Left colon (tissue), 2 donors: Measurements from ENCODE around the gene MORC4. TPM values are rescaled to one million over a fixed set of nuclear protein-coding genes. Genes with fewer than 3 reads are reported as not detected.

Source experiments
- ATAC-seq: fragments of 200-7000 bp; cut with Tn5 transposase; one replicate; pipeline ENCODE4 v1.9.1; 2020; ENCODE audit warnings: mild to moderate bottlenecking, moderate library complexity
- DNase-seq, 2 donors: peaks; one replicate each; pipeline ENCODE4 v3.0.0-alpha.2; 2020
- intact Hi-C, 2 donors: fragments of 100-400 bp; cut with DNase I in 1 of 2; cut with micrococcal nuclease in 1 of 2; formaldehyde crosslinking; loops; one replicate each; pipeline versions ENCODE4 v1.11.2 to v1.14.0; 2022; cut with DNase I, micrococcal nuclease
- total RNA-seq, 2 donors: library from RNA; stranded (reverse); fragmentation: NEBNext Ultra II Directional; extraction: Animal tissue kit (Norgen Biotek cat#: 25700); gene quantifications; one replicate each; pipeline ENCODE4 v1.2.1, GENCODE V29; 2021
- donor health status: DM: no; HTN: no; CAD: no.
- donor health status: DM: yes; HTN: yes; CAD: no.

The MORC4 gene
- total RNA-seq, 2 donors from 2014 or later = 10.5 to 11.3 TPM

GRCh38 chrX:106955004-106955772, 44.8 kb downstream of the MORC4 start:
- no peak for ATAC-seq
- intact Hi-C loops = no loop called here
- DNase-seq = no peak

- ATAC-seq (no peak), DNase-seq (no peak)
- intact Hi-C loops = loop anchor here in 1 of 2 donors (5.0 kb wide), 1 partner anchor 62 kb away; no protein-coding TSS in a partner anchor
Measured at GRCh38 chrX:106954041-106954440, 46.0 kb downstream of the MORC4 start.

DNA sequence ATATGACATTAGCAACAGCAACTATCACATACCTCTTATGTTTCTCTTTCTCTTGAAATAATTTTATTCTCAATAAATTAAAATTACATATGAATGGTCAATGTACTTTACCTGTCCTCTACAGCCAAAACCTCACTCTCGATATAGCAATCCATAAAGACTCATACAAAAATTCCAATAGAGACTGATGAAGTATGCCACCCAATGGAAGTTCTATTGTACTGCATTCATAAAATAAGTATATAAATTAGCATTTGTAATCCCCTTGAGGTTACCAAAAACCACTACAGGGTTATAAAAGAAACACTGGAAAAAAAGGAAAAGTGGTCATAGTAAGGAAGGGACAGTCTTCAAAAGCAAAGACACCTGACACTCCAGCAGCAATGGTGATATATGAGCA, 47.0 kb downstream of the MORC4 start:
- intact Hi-C loops = loop anchor here in 1 of 2 donors (5.0 kb wide), 1 partner anchor 61 kb away; no protein-coding TSS in a partner anchor
- no peak for DNase-seq
- ATAC-seq = peak; percentile 66

DNA sequence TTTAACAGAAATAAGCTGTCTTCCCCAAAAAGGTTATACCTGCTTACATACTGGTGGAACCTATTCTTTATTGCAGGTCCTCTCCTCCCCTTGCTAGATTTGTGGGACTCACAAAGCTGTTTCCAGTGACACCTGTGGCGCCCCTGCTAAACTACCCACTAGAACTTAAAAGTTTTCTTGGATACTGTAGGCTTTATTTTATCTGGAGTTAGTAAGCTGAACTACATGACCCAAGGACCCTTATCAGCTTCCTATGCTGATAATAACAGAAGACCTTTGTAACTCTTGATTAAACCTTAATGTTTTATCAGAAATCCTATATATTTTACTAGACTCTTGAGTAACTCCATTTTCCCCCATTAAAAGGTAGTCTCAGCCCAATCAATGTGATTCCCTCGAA, 47.5 kb downstream of the MORC4 start:
- ATAC-seq (no peak), DNase-seq (no peak)
- intact Hi-C loops = loop anchor here in 1 of 2 donors (5.0 kb wide), 1 partner anchor 60 kb away; no protein-coding TSS in a partner anchor

- DNase-seq (no peak), ATAC-seq (peak; percentile 89)
- intact Hi-C loops = loop anchor here in 1 of 2 donors (5.0 kb wide), 1 partner anchor 60 kb away; no protein-coding TSS in a partner anchor
Measured at GRCh38 chrX:106952089-106952488, 47.9 kb downstream of the MORC4 start.

GRCh38 chrX:106951230-106951629, 48.8 kb downstream of the MORC4 start:
- ATAC-seq = no peak
- intact Hi-C loops = loop anchor here in 1 of 2 donors (5.0 kb wide), 1 partner anchor 59 kb away; no protein-coding TSS in a partner anchor
- DNase-seq = no peak

DNA sequence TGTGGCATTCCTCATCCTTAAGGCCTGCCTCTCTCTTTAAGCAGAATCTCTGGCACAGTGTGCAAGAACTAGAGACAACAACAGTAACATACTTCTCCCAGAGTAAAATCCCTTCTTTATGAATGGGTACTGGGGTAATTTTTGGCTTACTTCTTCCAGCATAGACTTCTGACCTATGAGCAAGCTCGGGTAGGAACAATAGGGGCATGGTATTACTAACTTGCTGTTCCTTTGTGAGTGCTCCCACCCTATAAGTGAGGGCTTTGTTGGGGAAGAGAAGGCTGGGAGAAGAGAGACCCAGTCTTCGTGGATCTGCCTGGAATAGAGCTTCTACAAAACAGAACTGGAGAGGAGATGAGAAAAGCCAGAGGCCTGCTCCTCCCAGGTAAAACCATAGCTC, 49.6 kb downstream of the MORC4 start:
- DNase-seq = no peak
- intact Hi-C loops = loop anchor here in 1 of 2 donors (5.0 kb wide), 1 partner anchor 58 kb away; no protein-coding TSS in a partner anchor

DNA sequence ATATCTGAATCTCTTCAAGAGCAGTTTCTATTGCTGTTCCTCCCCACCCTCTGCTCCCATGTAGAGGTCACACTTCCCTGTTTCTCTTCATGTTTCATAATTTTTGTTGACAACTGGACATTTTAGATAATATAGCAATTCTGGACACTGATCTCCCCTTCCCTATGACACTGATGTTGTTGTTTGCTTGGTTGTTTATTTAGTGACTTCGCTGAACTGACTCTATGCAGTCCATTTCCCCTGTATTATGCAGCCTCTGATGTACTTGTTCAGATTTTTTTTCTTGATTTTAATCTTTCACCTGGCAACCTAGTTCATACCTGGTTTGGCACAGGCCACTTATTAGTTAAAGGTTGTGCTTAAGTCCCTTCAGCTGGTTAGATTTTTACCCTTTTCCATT, 50.6 kb downstream of the MORC4 start:
- DNase-seq = no peak
- intact Hi-C loops = no loop called here
- ATAC-seq = no peak

More for the DNA sequence above, 49.6 kb downstream of the MORC4 start:
- ATAC-seq = no peak

- no peak for DNase-seq
- intact Hi-C loops = no loop called here
- no peak for ATAC-seq
Measured at GRCh38 chrX:106948641-106949040, 51.4 kb downstream of the MORC4 start.

GRCh38 chrX:106946464-106946863, 53.5 kb downstream of the MORC4 start:
- intact Hi-C loops = no loop called here
- DNase-seq = no peak
- no peak for ATAC-seq

DNA sequence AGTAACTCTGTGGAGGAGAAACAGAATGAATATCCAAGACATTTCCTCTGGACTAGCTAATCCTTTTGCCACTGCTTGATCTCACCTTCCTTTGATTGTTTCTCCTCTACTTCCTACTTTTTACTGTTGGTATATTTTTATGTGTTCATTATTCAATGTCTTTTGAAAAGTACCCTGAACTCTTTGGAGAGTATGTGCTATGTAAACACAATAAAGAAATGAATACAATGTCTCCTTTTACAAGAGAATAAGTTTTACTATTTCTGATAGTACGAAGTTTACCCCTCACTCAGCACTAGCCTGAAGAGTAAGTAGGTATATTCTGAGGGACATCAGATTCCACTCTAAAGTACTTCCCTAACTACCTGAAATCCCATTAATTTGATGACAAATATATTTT, 59.9 kb downstream of the MORC4 start:
- intact Hi-C loops = no loop called here
- peak; percentile 71 for ATAC-seq

GRCh38 chrX:106939566-106939965, 60.4 kb downstream of the MORC4 start:
- intact Hi-C loops = no loop called here
- no peak for ATAC-seq
- no peak for DNase-seq

More for the DNA sequence above, 59.9 kb downstream of the MORC4 start:
- DNase-seq = no peak

DNA sequence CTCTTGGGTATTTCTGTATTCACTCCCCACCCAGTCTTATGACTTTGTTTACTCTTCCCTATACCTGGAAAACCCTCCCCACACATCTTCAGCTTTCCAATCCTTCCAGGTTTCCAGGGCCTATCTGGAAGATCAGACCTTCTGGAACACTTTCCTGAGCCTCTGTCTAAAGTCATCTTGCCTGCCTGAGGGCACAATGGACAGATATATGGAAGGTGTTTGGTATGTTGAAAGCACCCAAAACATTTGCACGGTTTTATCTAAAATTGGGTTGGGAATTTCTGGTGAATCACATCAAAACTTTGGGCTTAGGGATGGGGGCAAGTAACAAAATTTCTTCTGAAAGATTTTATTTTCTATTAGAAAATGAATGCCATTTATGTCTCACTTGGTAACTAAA, 63.8 kb downstream of the MORC4 start:
- ATAC-seq (no peak), DNase-seq (no peak)
- intact Hi-C loops = no loop called here

- DNase-seq (no peak), ATAC-seq (no peak)
- intact Hi-C loops = no loop called here
Measured at GRCh38 chrX:106935175-106935574, 64.8 kb downstream of the MORC4 start.

DNA sequence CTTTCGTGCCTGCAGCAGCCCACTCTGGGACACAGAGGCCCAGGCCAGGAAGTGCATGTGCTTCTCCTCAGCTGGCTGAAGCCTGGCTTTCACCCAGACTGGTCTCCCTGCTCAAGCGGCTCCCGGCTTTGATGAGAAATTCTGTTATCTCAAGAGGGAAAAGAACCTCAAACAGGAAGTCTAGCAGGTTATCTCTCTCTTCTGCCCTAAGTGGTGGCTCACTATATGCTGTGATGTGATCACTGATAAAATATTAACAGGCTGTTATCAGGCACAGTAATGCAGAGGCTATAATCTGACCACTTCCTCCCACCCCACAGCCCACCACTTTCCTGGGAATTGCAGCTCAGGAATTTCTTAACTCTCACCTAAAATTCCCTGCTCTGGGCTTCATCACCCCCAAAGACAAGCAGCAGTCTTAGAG, 66.5 kb downstream of the MORC4 start:
- intact Hi-C loops = no loop called here
- ATAC-seq (peak; percentile 64), DNase-seq (peak in 1 of 2 donors; percentile 20)

DNA sequence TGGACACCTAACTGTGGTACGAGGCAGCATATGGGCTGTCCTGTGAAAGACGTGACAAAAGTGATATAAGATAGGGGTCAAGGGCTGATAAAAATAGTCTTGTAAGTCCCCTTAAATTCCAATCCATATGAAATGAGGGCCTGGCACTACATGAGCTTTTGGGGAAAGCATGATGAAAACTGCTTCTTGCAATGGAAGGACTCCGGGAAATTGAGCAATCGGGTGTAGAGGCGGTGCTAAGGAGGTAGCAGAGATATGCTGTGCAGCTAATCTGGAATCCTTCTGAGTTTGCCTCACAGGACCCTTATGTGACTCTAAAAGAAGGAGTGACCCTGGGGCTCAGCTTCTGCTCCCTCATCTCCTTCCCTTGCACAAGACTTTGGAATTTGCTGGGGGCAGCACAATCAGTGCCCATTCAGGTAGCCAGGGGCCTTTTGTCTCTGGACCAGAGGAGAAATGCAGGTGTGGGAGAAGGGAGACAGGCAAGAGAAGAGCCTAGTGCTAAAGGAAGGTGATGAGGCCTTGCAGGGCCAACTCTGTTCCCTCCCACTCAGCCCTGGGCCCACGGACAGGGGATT, 67.0 kb downstream of the MORC4 start:
- intact Hi-C loops = no loop called here
- ATAC-seq (peak; percentile 17), DNase-seq (no peak)

DNA sequence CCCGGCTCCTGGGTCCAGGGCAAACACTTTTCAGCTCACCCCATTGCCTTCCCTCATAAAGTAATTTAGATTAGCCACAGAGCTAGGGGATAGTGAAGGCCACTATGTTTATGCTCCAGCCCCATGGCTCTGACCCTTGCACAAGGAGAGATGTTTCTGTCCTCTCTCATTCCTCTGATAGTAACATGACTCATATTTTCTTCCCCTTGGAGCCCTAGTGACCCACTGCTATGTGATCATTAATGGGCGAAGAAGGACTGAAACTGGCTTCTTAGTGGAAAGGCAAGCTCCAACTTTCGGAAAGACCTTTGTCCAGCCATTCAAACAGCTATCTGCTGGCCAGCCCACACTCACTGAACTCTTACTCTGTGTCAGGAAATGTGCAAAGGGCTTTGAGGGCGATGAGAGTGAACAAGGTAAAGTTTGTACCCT, 67.5 kb downstream of the MORC4 start:
- ATAC-seq (peak; percentile 67), DNase-seq (no peak)
- intact Hi-C loops = no loop called here

DNA sequence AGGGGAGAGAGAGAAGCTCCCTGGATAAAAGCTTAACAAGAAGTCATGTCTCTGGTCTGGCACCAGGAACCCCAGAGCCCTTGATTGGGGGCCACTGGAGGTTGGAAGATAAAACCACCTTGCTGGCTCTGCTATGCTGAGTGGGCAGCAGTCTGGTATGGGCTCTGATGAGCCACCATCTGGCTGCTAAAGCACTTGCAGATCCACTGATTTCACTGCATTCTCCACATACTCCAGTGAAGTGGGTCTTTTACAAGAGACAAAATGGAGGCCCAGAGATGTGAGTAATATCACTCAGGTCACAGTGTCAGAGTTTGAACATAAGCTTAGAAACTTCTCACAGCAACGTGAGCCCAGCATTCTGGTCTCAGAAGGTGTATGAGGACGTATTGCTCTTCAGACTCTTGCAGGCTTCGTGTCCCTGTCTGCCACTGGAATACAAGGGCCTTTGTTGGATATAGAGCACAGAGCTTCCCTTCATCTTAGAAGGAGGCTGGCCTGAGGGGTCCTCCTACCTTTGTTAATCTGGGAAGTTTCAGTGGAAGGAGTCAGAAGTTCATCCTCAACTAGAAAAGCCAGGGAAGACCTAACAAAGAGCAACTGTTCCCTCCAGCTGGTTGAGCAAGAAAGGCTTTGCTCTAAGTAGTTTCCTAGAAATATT, 68.1 kb downstream of the MORC4 start:
- intact Hi-C loops = no loop called here
- ATAC-seq (no peak), DNase-seq (no peak)

GRCh38 chrX:106928227-106928626, 71.8 kb downstream of the MORC4 start:
- intact Hi-C loops = no loop called here
- ATAC-seq = no peak
- no peak for DNase-seq

DNA sequence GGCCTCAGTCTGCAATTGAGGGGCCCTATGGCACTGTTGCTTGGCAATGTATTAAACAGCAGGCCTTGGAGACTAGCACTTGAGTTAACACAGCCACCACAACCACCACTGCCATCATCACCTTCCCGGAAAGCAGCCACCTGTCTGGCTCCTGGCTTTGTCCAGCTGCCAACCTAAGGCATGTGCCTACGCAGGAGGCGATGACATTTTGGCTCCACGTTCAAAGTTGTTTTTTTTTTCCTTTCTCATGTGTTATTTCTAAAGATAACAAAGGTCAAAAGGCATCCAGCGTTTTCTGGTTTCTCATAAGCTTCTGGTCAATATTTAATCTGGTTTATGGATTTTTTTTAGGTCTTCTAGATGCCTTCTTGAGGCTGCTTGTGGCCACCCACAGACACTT, 72.3 kb downstream of the MORC4 start:
- DNase-seq (no peak), ATAC-seq (peak; percentile 45)
- intact Hi-C loops = no loop called here
